Measurements from ENCODE around the gene ST6GALNAC5.

ST6GALNAC5 gene

GRCh38 chr1:76868154-76868882 is 1.0 kb downstream of the ST6GALNAC5 start:
- peak; percentile 69 for DNase-seq

DNA sequence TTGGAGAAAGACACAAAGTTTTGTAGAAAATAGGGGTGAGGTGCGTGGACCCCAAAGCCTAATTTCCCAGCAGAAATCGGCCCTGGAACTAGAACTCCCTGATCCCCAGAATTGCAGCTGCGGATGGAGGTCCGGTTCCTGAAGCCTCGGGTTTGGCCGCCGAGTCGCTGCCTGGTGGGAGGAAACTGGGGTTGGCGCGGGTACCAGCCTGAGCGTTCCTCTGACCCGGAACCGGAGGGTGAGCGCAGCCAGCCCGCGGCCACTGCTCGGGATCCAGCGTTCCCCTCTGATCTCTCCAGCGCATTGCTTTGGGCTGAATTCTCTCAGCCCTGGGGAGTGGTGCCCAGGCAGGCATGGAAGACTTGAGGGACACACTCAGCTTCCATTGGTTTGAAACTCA is 1.6 kb downstream of the ST6GALNAC5 start:
- DNase-seq, result peak; percentile 10

DNA sequence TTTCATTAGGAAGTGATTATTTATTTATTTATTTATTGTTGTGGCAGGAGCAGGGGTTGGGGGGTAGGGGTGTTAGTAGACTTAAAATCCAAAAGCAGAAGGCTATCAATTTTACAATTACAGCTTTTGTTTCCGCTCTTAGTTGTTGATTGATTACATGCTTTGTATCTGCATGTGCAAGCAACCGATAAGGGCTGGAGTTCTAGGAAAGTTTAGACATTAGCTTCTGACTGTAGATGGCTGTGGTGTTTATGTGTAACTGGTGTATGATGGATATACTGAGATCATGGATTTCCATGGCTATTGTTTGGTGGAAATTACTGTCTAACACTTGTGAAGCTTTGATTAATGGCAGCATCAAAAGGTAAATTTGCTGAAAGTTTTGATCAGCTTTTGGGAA is 2.8 kb downstream of the ST6GALNAC5 start:
- DNase-seq, result no peak

GRCh38 chr1:76871355-76871974 is 4.2 kb downstream of the ST6GALNAC5 start:
- DNase-seq, result no peak

GRCh38 chr1:76872944-76873343 is 5.7 kb downstream of the ST6GALNAC5 start:
- DNase-seq, result no peak

DNA sequence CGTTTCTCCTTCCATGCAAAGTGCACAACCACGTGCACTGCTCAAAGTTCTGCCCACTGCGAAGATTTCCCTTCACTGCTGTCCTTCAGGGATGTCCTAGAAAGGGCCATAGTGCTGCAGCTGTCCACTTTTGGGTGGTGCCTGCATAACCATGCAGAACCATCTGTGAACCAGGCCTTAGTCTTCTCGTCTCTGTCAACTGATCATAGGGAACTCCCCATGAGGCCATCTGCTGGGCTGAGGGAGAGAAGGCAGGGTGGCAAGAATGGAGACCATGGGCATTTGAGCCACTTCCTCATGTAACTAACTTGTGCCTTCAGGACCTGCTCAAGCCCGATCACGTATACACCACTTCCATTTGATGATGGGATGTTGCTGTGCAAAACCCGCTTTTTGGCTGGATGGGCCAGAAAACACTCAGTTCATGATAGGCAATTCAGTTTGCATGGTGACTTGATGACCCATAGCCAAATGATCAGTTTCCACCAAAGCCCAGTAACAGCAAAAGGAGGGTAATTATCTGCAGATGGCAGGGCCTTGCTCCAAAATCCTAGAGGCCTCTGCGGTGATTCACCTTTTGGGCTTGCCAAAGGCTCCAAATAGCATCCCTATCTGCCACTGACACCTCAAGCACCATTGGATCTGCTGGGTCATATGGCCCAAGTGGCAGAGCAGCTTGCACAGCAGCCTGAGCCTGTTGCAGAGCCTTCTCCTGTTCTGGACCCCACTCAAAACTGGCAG is 9.5 kb downstream of the ST6GALNAC5 start:
- DNase-seq, result peak; percentile 61

- peak; percentile 74 for DNase-seq
Observed at GRCh38 chr1:76879014-76879413, 11.7 kb downstream of the ST6GALNAC5 start.

DNA sequence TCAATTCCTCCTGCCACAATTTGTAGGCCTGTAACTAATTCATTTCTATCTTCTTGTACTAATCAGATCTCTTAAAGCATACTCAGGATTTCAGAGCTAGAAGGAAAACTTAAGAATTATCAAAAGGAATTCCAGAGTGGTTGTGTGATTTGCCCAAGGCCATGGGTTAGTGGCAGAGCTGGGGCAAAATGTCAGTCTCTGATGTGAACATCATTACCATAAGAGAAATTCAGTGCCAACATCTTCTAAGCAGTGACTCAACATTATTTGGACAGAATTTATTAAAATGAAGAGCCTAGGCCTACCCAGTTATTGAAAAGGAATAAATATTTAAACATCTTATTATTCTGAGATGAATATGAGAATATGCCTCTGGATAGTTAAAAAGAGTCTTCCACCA is 14.5 kb downstream of the ST6GALNAC5 start:
- peak; percentile 65 for DNase-seq

- peak; percentile 55 for DNase-seq
Observed at GRCh38 chr1:76891931-76892622, 24.8 kb downstream of the ST6GALNAC5 start.

DNA sequence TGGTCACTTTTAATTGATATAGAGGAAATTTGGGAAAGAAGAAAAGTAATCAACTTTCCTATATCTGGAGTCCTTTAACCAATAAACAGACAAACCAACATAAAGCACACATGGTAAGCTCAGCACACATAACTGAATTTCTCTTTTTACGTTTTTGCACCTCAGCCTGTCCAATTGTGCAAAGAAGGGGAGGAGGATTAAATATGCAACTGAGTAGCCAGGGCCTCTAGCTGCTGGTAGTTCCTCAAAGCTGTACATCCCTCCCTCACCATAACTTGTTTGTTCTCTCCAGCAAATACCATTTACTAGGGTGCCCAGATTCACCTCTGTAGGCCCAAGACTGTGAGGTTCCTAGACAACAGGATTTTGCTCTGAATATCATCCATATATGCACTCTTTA is 25.4 kb downstream of the ST6GALNAC5 start:
- DNase-seq, result no peak

DNA sequence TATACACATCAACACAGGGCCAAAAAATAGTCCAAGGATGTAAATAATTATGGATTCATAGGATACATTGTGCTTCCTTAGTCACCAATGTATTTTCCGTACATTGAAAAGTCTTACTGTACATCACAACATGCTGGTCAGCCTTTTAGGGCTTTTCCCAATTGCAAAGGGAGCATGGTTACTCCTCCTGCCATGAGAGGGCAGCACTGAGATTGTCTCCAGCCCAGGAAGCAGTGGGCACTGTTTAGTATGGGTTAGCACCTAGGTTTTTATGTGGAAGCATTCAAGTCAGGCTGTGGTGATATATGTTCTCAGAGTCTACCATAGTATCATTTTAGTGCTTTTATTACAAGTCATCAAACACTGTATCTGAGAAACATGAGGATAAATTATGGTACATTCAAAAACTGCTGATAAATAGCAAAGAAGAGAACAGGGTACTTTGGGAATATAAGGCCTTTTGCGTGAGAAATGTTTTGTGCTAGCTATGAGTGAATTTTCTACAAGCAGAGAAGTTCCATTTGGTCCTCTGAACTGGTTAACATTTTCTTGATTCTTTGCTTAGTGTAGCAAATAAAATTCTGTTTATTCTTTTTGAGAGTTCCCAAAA is 34.0 kb downstream of the ST6GALNAC5 start:
- DNase-seq, result peak; percentile 69

DNA sequence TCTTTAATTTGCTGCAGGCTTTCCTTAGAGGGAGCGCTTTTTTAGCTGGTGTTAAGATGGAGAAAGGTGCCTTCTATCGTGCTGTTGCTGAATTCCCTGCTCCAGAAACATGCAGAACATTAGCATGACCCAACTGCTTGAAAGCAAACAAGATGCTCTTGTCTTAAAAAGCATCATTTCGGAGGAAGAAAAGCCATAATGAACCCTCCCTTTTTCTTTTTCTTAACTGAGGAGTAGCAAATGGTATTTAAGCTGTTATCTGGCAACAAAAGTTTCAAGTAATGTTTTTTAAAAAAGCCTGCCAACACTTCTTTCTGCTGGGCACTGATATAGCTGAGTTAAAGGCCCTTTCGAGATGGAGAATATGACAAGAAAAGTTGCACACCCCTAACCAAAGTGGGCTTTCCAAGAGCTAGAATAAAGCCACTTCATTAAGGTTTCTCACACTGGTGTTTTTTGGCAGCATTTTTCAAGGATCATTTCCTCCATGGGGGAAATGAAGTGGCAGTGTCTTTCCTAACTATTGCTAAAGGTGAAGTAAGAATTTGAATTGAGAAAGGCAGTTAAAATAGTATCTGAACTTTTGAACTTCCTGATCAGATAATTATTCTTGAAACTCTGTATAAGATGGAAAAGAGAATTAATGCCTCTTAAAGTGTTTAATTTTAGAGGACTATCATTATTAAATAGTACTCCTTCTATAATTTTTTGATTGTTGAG is 38.8 kb downstream of the ST6GALNAC5 start:
- DNase-seq, result no peak

DNA sequence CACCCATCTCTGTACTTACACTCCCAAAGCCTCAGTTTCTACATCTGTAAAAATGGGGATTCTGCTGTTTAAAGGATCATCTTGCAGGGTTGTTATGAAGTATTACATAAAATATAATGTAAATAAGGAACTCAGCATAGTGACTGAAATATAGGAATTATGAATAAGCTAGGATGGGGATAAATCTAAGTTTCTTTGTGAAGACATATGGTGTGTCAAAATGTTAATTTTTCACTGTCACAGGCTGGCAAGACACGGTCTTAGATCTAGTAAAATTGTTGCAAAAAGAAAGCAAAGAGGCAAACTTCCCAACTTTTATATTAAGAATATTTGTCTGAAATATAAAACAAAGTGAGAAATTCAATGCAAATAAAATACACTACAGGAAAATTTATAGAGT is 42.0 kb downstream of the ST6GALNAC5 start:
- no peak for DNase-seq

DNA sequence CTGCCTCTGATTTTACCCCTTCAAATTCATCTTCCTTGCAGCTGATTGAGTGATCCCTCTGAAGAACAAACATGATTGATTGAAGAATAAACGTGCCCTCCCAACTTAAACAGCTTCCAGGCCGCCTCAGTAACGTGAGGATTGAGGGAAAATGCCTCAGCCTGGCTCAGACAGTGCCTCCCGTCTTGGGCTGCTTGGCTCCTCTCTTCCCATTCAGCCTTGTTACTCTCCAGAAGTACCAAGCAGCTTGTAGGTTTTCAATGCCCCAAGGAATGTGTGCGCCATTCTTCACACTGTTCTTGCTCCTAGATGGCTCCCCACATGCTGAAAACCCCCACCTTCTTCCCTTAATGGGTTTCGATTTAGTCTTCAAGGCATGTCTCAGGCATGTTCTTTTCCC is 51.8 kb downstream of the ST6GALNAC5 start:
- DNase-seq, result no peak

DNA sequence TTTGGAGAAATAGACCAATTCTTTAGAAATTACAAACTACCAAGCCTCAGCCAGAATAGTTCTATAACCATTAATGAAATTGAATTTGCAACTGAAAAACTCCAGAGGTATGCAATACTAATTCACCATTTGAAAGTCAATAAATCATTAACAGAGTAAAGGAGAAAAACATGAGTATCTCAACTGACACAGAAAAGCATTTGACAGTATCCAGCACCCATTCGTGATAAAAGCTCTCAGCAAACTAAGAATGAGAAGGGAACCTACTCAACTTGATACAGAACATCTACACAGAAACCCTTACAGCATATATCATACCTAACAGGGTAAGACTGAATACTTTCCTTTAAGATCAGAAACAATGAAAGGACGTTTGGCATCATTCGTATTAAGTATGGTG is 54.3 kb downstream of the ST6GALNAC5 start:
- DNase-seq, result no peak

GRCh38 chr1:76925825-76926224 is 58.5 kb downstream of the ST6GALNAC5 start:
- DNase-seq, result no peak

- DNase-seq, result no peak
Observed at GRCh38 chr1:76928522-76928921, 61.2 kb downstream of the ST6GALNAC5 start.

- DNase-seq, result no peak
Observed at GRCh38 chr1:76929136-76929535, 61.9 kb downstream of the ST6GALNAC5 start.

DNA sequence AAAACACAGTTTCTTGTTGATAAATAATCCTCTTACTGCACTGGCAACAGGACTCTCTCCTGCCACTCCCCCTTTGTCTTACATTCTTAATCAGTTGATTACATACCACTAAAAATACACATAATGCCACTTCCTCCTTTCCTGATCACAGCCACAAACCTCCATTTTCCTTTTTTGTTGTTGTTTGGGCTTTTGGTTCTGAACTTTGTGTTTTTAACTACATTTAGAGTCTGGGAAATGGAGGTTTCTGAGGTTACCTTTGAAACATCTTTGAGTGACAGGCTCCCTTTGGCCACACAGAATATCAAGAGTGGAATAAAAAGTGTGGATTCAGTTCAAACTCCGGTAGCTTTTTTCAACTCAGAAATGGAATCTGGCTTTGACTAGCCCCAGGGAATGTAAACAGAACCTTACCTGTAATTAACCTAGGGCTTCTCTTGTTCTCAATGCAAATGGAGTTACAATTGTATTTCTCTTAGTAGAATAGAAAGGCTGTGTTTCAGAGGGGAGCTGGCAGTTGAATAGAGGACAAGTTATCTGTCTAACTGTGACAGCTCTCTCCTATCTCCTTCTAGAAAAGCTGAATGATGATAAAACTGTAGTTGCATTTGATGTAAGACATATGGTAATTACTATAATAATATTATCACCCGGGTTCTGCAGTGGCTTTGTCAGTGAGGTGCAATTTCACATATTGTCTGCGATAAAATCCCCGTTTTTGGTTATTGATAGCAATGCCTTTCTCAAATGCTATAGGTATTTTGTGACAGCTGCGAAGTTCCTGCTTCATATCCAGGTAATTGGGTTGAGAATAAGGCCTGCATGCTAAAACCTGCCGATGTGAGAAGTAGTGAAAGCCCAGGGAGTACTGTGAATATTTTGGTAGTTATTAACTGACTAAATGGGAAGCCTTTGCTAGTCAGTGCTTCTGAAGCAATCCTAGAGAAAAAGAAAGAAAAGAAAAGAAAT is 66.9 kb downstream of the ST6GALNAC5 start:
- DNase-seq, result no peak

GRCh38 chr1:76938304-76938703 is 71.0 kb downstream of the ST6GALNAC5 start:
- no peak for DNase-seq

Measured in EL (cell line).